ENCODE measurements around the gene CERS2. TPM values are rescaled to one million over a fixed set of nuclear protein-coding genes. Genes with fewer than 3 reads are reported as not detected.
A peak's percentile ranks its signal among the peaks of the same experiment; 100 is the strongest.

The CERS2 gene
- total and polyA plus RNA-seq, 8 donors: 75.0 to 155 (median 106) TPM

- FAIRE-seq (peak; percentile 29), DNase-seq (peak; percentile 93 to 98 (median 96)), ATAC-seq (peak; percentile 98 to 99 (median 98))
- H3K4me3 ChIP-seq: peak within 1 kb of the TSS; percentile 33 to 64 (median 56)
- no peak for TF ChIP-seq CTCF (IDR thresholded peaks at IDR 0.05)
- peaks cover 0 to 7% (median 0%) of the 10 kb centered on the region in 3 donors for H3K4me1 ChIP-seq
- H3K27ac ChIP-seq: peak within 1 kb of the TSS; percentile 22 to 79 (median 56)
- 0% methylated on average over 39 of the region's 39 CpGs for WGBS, 2 donors
- intact Hi-C loops (cut with DNase I): no loop called here
- peaks cover 0 to 13% (median 0%) of the 10 kb centered on the region in 3 donors for H3K36me3 ChIP-seq
- no peaks in the 10 kb centered on the region for H3K9me3 ChIP-seq
- no peaks in the 10 kb centered on the region for H3K27me3 ChIP-seq
These were observed 48.4 kb downstream of the CERS2 start, which contains the start of gene SETDB1 for GRCh38 chr1:150926097-150926741. SETDB1 (plus strand) TSS chr1:150926363; CDS start chr1:150927715, 1,352 bp downstream.

GRCh38 chr1:150925080-150925479 lies 49.6 kb downstream of the CERS2 start:
- H3K9me3 ChIP-seq: no peaks in the 10 kb centered on the region
- TF ChIP-seq CTCF (IDR thresholded peaks at IDR 0.05): no peak
- peak overlapping the region in 1 of 4 donors; percentile 79 for H3K27ac ChIP-seq
- FAIRE-seq (no peak), ATAC-seq (no peak), DNase-seq (peak in 1 of 6 donors; percentile 26)
- 66 to 74% methylated on average over 23 of the region's 23 CpGs for WGBS, 2 donors
- H3K4me3 ChIP-seq: peak overlapping the region in 2 of 4 donors; percentile 33 to 59
- H3K4me1 ChIP-seq: peaks cover 0 to 7% (median 0%) of the 10 kb centered on the region in 3 donors
- H3K27me3 ChIP-seq: no peaks in the 10 kb centered on the region
- peaks cover 0 to 11% (median 0%) of the 10 kb centered on the region in 3 donors for H3K36me3 ChIP-seq
- intact Hi-C loops (cut with DNase I): no loop called here

GRCh38 chr1:150922519-150922975 lies 52.1 kb downstream of the CERS2 start:
- peak; percentile 44 to 71 (median 60) for TF ChIP-seq CTCF (IDR thresholded peaks at IDR 0.05)
- WGBS, 2 donors: 46% methylated on average over 2 of the region's 2 CpGs
- ATAC-seq: peak in 3 of 4 donors; percentile 49 to 59 (median 54)
- FAIRE-seq: peak; percentile 41
- H3K36me3 ChIP-seq: no peaks in the 10 kb centered on the region
- H3K27ac ChIP-seq: no peak overlapping the region
- no peaks in the 10 kb centered on the region for H3K27me3 ChIP-seq
- intact Hi-C loops (cut with DNase I): no loop called here
- DNase-seq: peak in 4 of 6 donors; percentile 53 to 70 (median 62)
- H3K4me3 ChIP-seq: no peak overlapping the region
- H3K4me1 ChIP-seq: peaks cover 0 to 7% (median 0%) of the 10 kb centered on the region in 3 donors
- no peaks in the 10 kb centered on the region for H3K9me3 ChIP-seq

- H3K27ac ChIP-seq: no peak overlapping the region
- intact Hi-C loops (cut with DNase I): no loop called here
- no peak overlapping the region for H3K4me3 ChIP-seq
- TF ChIP-seq CTCF (IDR thresholded peaks at IDR 0.05): no peak
- WGBS, 2 donors: 58 to 67% methylated on average over 7 of the region's 7 CpGs
- H3K27me3 ChIP-seq: no peaks in the 10 kb centered on the region
- no peaks in the 10 kb centered on the region for H3K9me3 ChIP-seq
- H3K36me3 ChIP-seq: no peaks in the 10 kb centered on the region
- FAIRE-seq (no peak), DNase-seq (no peak), ATAC-seq (no peak)
- no peaks in the 10 kb centered on the region for H3K4me1 ChIP-seq
These were observed 57.2 kb downstream of the CERS2 start for GRCh38 chr1:150917387-150917786.

Other genes with a start within 250 kb of the CERS2 start
- 100 to 1,000 TPM in 1 of 6 donors, 10 to 100 TPM in 3, 1 to 10 TPM in 2; 6.5 to 126 (median 17.6) TPM for gene CTSS, start 209.1 kb downstream of the CERS2 start, total RNA-seq
- gene CTSS, start 209.1 kb downstream of the CERS2 start, polyA plus RNA-seq: 1 to 10 TPM; 6.7 to 8.0 TPM
- gene CTSK, start 166.6 kb downstream of the CERS2 start, total RNA-seq: 10 to 100 TPM in 1 of 6 donors, 1 to 10 TPM in 5; 1.5 to 34.6 (median 4.9) TPM
- gene CTSK, start 166.6 kb downstream of the CERS2 start, polyA plus RNA-seq: 1 to 10 TPM; 5.5 to 8.7 TPM
- 10 to 100 TPM; 15.9 to 27.0 (median 20.3) TPM for gene ARNT, start 98.2 kb downstream of the CERS2 start, total RNA-seq
- gene ARNT, start 98.2 kb downstream of the CERS2 start, polyA plus RNA-seq: 10 to 100 TPM; 11.9 to 12.8 TPM
- not detected for gene CTXND2, start 87.7 kb downstream of the CERS2 start, total RNA-seq
- gene CTXND2, start 87.7 kb downstream of the CERS2 start, polyA plus RNA-seq: not detected
- gene SETDB1, start 48.5 kb downstream of the CERS2 start, total RNA-seq: 10 to 100 TPM; 15.2 to 25.5 (median 20.6) TPM
- 10 to 100 TPM; 20.5 to 23.1 TPM for gene SETDB1, start 48.5 kb downstream of the CERS2 start, polyA plus RNA-seq
- 10 to 100 TPM; 11.7 to 17.6 (median 13.8) TPM for gene ANXA9, start 7.5 kb upstream of the CERS2 start, total RNA-seq
- 10 to 100 TPM; 18.1 to 30.7 TPM for gene ANXA9, start 7.5 kb upstream of the CERS2 start, polyA plus RNA-seq
- 10 to 100 TPM; 24.1 to 35.5 (median 32.4) TPM for gene MINDY1, start 32.1 kb upstream of the CERS2 start, total RNA-seq
- gene MINDY1, start 32.1 kb upstream of the CERS2 start, polyA plus RNA-seq: 10 to 100 TPM; 23.1 to 24.2 TPM
- 10 to 100 TPM in 2 of 6 donors, 1 to 10 TPM in 4; 6.4 to 11.1 (median 8.1) TPM for gene PRUNE1, start 33.6 kb upstream of the CERS2 start, total RNA-seq
- gene PRUNE1, start 33.6 kb upstream of the CERS2 start, polyA plus RNA-seq: 10 to 100 TPM in 1 of 2 donors, 1 to 10 TPM in 1; 6.7 to 16.7 TPM
- gene BNIPL, start 61.8 kb upstream of the CERS2 start, total RNA-seq: under 1 TPM; 0.12 to 0.40 (median 0.14) TPM
- under 1 TPM; 0.31 to 0.34 TPM for gene BNIPL, start 61.8 kb upstream of the CERS2 start, polyA plus RNA-seq
- 1 to 10 TPM; 2.6 to 4.1 (median 3.2) TPM for gene C1orf56, start 72.9 kb upstream of the CERS2 start, total RNA-seq
- gene C1orf56, start 72.9 kb upstream of the CERS2 start, polyA plus RNA-seq: 1 to 10 TPM; 3.0 to 4.8 TPM
- gene CDC42SE1, start 84.8 kb upstream of the CERS2 start, total RNA-seq: 10 to 100 TPM; 22.0 to 54.5 (median 27.0) TPM
- 10 to 100 TPM; 32.0 to 40.9 TPM for gene CDC42SE1, start 84.8 kb upstream of the CERS2 start, polyA plus RNA-seq
- gene MLLT11, start 85.6 kb upstream of the CERS2 start, total RNA-seq: under 1 TPM; 0.19 to 0.86 (median 0.35) TPM
- gene MLLT11, start 85.6 kb upstream of the CERS2 start, polyA plus RNA-seq: 1 to 10 TPM; 1.2 to 3.3 TPM
- 1 to 10 TPM; 3.7 to 8.7 (median 5.7) TPM for gene GABPB2, start 95.9 kb upstream of the CERS2 start, total RNA-seq
- 1 to 10 TPM; 4.5 to 5.0 TPM for gene GABPB2, start 95.9 kb upstream of the CERS2 start, polyA plus RNA-seq
- 1 to 10 TPM in 5 of 6 donors, under 1 TPM in 1; 0.47 to 4.3 (median 1.9) TPM for gene SEMA6C, start 171.8 kb upstream of the CERS2 start, total RNA-seq
- 10 to 100 TPM; 18.0 to 24.1 TPM for gene SEMA6C, start 171.8 kb upstream of the CERS2 start, polyA plus RNA-seq
- gene TNFAIP8L2, start 181.8 kb upstream of the CERS2 start, total RNA-seq: 1 to 10 TPM in 3 of 6 donors, under 1 TPM in 3; 0.16 to 3.8 (median 0.90) TPM
- 1 to 10 TPM; 1.3 to 2.9 TPM for gene TNFAIP8L2, start 181.8 kb upstream of the CERS2 start, polyA plus RNA-seq
- gene LYSMD1, start 191.1 kb upstream of the CERS2 start, total RNA-seq: 1 to 10 TPM; 1.8 to 5.5 (median 3.4) TPM
- 1 to 10 TPM; 4.3 to 4.5 TPM for gene LYSMD1, start 191.1 kb upstream of the CERS2 start, polyA plus RNA-seq
- gene SCNM1, start 191.3 kb upstream of the CERS2 start, total RNA-seq: 10 to 100 TPM in 3 of 6 donors, 1 to 10 TPM in 3; 7.7 to 18.1 (median 9.9) TPM
- gene SCNM1, start 191.3 kb upstream of the CERS2 start, polyA plus RNA-seq: 10 to 100 TPM; 28.9 to 33.7 TPM
- under 1 TPM in 4 of 6 donors, not detected in 2; 0.47 to 0.81 (median 0.56) TPM for gene TMOD4, start 201.1 kb upstream of the CERS2 start, total RNA-seq
- not detected for gene TMOD4, start 201.1 kb upstream of the CERS2 start, polyA plus RNA-seq
- 10 to 100 TPM; 12.5 to 29.0 (median 23.7) TPM for gene VPS72, start 215.4 kb upstream of the CERS2 start, total RNA-seq
- 10 to 100 TPM; 20.8 to 25.9 TPM for gene VPS72, start 215.4 kb upstream of the CERS2 start, polyA plus RNA-seq
- 10 to 100 TPM; 10.1 to 22.6 (median 15.3) TPM for gene PIP5K1A, start 223.7 kb upstream of the CERS2 start, total RNA-seq
- gene PIP5K1A, start 223.7 kb upstream of the CERS2 start, polyA plus RNA-seq: 10 to 100 TPM; 16.6 to 20.8 TPM

Measured in pancreas (tissue), 10 donors.